Hindlimb muscle (tissue), 1 donor: Measurements from ENCODE around the gene SOBP. TPM values are rescaled to one million over a fixed set of nuclear protein-coding genes. Genes with fewer than 3 reads are reported as not detected.

Source experiments
- DNase-seq: peaks from one replicate; pipeline ENCODE4 v3.0.0-alpha.2; 2013
- polyA plus RNA-seq: library from polyadenylated mRNA; unstranded; fragments of 120-200 nt; gene quantifications from one replicate; pipeline ENCODE4 v1.2.1, GENCODE V29; 2013; ENCODE audit not compliant: insufficient read length

The SOBP gene
- polyA plus RNA-seq, 1 donor: 16.1 TPM

DNA sequence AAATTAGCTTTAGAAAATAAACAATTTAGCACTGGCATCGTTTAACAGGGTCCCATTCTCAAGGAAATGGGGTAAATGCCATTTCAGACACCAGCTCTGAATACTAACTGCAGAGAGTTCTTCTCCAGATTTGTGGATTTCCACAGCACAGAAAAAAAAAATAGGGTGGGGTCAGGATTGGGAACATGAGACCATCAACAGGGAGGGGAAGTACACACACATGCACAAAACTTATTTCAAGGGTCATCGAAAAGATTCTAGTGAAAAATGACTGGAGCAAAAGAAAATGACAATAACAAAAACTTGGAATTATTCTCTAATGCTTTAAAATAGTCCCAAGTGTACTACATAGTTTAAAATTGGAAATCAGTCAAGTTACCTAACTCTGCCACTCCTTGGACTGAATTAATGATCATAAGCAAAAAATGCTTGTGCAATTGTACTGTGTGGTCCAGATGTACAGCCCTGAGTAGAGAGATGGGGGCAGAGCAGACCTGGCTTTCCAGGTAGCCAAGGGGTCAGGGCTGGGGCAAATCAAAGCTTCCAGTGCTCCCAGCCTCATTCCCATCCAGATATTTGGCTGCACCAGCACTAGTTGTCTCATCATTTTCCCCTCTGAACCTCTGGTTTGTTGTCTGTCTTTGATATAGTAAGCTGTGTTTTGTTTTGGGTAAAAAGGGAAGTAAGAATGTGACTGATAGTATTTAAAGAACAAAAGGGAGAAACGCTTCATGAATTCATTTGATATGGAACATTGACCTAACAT is 152.4 kb downstream of the SOBP start:
- DNase-seq: no peak

DNA sequence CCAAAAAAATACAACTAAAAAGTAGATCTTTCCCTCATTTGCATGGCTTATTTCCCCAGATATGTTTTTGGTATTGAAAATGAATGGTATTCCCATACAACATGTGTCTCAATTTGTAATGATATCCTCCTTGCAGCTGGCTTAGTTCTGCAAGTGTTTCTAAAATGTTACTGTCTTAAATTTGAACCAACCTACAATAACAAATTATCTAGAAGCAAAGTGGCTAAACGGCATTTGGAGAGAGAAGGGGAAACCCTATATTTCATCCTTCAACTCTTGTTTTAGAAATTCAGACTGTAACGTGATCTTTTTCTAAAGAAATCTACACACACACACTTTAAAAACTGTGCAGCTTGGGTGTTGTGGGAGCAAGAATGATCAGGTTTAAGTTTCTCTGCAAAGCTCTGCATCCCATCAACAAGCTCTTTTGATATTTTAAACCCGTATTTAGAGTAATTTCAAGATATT is 153.0 kb downstream of the SOBP start:
- no peak for DNase-seq

DNA sequence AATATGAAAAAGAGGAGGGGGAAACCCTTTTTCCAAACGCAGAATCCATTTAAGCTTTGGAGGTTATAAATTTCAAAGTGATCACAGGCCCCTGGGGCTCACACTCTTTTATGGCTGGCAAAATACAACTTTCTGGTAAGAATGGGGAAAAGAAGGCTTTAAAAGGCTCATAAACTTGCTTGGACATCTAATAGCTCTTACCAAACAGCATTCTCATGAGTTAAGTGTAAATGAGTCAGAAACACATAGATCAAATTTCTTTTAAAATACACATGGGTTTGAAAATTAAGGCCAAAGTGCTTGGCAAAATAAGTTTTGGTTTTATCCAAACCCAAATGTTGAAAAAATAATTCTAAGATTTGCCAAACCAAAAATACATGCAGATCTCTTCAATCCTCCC is 154.6 kb downstream of the SOBP start:
- DNase-seq: no peak

DNA sequence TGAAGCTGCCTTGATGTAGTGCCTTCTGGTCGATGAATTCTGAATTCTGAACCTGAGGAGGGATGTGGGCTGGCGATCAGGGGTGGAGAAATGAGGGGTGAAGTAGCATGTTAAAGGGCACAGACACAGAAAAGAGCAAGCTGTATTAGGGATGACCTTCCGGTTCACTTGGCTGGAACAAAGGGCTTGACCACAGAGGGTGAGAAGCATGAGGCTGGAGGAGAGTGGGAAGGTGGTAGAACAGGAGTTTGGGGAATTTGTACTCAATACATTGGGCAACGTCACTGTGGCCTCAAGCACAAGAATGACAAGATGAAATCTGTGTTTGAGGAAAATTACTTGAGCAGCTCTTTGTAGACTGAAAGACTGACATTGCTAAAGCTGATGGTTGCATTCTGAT is 155.8 kb downstream of the SOBP start:
- DNase-seq: no peak

DNA sequence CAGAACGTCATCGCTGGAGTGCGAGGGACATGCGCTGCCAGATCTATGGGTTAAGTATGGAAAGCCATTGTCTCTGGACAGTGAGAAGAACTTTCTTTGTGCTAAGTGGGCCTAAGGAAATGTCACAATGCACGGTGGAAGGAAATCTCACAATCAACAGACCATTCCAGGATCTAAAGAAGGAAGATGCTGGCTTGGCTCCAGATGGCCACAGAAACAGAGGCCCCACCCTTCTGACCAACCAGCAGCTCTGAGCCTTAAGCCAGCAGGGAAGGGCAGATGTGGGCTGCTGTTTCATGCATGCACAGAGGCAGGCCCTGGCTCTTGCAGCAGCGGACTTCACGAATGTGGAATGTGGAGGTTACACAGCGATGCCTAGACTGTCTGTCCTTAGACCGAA is 156.3 kb downstream of the SOBP start:
- DNase-seq: no peak

DNA sequence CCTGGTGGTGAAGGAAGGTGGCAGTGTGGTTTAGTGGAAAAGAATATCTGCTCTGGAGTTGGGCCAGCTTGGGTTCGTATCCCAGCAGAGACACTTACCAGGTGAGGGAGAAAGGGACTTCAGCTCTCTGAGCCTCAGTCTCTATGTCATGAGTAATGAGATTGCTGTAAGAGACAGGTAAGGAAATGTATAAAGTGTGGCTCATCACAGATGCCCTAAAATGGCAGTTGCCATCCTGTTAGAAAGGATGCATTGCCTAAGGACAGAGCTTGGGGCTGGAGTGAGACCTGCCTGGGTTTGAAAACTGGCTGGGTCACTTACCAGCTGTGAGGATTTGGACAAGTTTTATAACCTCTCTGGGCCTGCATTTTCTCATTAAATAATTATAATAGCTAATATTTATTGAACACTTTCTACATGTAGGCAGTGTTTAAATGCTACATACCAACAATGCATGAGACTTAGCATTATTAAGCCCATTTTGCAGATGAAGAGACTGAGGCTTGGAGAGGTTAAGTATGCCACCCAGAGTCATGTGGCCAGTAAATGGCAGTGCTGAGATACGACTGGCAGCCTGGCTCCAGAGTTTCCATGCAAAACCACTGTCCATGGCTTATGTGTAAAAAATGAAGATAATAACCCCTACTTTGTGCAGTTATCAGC is 157.0 kb downstream of the SOBP start:
- no peak for DNase-seq

DNA sequence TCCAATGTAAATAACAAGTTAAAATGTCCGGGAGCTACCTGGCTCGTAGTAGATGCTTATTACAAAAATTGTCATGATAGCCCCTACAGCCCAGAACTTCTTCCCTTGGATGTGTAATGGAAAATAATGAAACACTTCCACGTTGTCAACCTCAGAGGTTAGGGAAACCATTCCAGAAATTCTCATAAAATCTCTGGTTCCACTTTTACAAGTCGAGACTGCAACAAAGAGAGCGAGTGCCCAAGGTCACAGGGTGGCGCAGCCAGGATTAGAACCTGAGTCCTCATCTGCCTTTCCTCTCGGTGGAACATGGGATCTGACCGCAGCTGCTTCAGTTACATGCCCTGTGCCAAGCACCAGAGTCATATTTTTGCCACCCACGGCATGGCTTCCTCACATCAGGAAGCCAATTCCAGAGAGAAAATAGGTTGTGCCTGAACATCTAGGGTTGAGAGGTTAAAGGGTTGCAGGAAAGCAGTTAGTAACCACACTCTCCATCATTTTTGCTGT is 157.6 kb downstream of the SOBP start:
- no peak for DNase-seq

DNA sequence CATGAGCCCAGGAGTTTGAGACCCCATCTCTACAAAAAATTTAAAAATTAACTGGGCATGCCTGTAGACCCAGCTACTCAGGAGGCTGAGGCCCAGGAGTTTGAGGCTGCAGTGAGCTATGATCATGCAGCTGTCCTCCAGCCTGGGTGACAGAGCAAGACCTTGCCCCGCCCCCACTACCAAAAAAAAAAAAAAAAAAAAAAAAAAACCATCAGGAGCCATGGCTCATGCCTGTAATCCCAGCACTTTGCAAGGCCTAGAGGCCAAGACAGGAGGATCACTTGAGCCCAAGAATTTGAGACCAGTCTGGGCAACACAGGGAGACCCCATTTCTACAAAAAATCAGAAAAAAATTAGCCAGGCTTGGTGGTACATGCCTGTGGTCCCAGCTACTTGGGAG is 159.1 kb downstream of the SOBP start:
- no peak for DNase-seq

DNA sequence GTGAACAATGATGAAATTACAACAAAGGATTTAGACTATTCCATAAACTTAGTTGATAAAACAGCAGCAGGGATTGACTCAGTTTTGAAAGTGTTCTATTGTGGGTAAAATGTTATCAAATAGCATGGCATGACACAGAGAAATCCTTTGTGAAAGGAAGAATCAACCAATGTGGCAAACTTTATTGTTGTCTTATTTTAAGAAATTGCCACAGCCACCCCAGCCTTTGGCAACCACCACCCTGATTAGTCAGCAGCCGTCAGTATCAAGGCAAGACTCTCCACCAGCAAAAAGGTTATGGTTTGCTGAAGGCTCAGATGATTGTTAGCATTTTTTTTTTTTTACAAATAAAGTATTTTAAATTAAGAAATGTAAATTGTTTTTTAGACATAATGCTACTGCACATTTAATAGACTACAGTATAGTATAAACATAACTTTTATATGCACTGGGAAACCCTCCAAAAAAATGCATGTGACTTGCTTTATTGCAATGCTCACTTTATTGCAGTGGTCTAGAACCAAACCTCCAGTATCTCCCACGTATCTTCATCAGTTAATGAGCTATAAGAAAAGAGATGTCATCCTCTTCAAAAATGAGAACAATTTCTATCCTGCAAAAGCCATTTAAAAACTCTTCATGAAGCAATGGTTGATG is 162.7 kb downstream of the SOBP start:
- no peak for DNase-seq

DNA sequence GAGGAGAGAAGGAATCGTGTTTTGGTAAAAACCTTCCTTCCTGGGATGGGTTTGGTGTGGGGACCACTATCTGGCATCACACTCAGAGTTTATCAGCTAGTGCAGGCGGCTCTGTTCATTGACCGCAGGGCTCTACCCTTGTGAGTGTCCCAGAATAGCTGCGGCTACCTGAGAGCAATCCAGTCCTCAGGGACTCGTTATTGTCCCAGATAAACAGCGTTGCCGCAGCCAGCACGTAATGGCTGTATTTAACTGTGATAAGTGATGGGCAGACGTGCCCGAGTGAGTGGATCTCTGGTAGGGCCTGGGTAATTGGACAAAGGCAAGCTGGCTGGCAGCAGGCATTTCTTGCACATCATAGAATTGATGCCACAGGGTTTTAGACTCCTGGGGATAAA is 163.3 kb downstream of the SOBP start:
- no peak for DNase-seq

DNA sequence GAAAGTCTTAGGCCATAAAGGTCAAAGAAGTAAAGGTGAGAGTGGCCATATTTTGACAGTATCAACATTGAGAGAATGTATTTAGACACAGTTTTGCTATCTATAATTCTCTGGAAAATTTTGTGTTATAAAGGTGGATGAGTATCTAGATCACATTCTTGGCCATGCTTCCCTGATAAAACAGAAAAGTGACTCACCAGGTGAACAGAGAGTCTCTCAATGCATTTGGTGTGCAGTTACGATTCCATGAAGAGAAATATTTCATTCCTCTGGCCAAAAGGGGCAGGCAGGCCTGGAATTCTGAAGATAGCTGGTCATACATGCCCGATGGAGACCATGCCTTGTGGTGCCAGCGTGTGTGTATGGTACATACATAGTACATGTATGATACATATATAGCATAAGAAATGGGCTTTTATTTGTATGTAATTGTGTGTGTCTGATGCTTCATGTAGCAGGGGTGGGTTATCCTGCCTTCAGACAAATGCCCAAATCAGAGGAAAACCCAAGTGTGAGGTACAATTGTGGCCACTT is 164.0 kb downstream of the SOBP start:
- DNase-seq: no peak

DNA sequence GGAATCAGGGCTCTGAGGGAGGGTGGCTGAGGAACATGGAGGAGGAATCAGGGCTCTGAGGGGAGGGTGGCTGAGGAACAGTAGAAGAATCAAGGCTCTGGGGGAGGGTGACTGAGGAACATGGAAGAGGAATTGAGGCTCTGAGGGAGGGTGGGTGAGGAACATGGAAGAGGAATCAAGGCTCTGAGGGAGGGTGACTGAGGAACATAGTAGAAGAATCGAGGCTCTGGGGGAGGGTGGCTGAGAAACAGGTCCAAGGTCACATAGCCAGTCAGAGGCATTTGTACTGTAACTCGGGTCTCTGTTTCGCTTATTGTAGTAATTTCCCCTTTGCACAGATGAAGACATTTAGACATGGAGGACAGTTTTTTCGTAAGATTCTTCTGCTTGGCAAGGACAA is 164.8 kb downstream of the SOBP start:
- DNase-seq: no peak

DNA sequence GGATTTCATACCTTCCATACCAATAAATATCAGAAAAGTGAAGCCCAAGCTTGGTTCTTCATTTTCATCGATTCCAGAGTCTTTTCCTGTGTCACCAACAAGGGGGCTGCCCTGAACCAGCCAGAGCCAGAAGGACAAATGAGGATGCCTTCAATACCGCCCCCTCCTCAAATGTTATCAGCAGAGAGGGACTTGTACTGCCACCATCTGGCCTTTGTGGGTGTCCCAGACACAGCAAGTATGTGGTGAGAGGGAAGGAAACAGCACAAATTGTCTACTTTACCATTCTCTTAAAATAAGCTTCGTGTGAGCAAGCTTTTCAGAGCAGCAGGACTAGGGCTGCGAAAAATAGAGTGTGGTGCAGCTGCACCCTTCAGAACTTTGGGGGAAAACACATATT is 165.3 kb downstream of the SOBP start:
- no peak for DNase-seq

DNA sequence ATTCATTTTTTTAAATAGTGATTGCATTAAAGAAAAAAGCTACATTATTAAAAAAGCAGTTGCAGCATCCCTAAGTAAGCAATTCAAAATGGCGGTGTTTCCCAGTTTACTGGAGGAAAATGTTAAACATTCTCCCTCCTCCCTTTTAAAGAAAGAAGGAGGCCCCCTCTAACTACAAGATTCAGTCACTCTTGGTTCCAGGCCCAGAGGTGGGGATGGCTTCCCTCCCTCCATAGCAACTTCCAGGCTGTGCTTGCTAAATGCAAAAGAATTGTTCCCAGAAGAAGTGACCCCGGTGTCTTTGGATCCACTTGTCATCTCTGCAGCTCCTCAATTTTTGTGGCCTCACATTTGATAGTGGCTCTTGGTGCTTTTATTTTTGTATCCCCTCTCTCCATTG is 165.9 kb downstream of the SOBP start:
- DNase-seq: peak; percentile 82

DNA sequence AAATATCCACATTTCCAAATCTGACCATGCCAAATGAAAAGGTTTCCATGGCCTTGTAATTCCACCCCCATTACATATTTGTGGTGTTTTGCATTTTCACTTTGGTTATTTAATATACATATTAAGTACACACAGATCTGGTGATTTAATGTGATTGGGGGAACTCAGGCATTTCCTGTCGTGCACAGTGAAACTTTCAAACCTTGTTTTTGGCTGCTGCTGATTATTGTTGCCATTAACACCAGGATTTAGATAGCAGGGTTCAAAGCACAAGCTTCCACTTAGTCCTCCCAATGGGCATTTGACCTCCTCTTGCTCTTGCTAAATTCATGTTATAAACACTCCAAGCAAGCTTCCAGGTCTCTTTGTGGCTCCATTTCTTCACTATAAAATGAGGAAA is 166.5 kb downstream of the SOBP start:
- DNase-seq: no peak

DNA sequence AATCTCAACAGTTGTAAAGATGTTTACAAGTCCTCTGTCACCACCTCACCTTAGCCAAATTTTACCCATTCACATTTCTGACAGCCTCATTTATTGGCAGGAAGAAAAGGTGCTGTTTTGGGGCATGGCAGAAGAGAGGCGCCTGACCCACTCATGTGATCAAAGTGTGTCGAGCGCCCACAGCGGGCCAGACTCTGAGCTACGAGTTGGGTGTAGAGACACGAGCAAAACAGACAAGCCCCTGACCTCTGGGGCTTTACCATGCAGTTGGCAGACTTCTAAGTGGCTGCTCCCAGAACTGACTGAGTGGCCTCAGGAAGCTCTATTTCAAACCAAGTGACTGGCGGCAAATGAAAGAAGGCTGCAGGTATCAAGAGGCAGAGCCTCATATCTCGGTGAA is 167.0 kb downstream of the SOBP start:
- no peak for DNase-seq

DNA sequence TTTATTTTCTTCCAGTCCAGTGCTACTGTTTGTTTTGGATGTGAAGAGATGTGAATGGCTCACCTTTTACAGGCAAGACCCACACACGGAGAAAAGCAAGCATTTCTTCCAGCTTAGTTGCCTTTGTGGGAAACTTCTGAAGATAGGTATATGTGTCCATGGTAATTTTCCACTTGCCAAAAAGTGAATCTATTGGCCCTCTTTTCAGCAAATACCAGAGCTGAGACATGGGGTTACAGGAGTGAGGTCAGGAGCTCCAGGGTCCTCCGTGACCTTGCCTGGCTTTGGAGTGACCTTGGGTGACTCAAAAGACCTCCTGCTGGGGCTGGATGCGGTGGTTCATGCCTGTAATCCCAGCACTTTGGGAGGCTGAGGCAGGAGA is 167.4 kb downstream of the SOBP start:
- no peak for DNase-seq

DNA sequence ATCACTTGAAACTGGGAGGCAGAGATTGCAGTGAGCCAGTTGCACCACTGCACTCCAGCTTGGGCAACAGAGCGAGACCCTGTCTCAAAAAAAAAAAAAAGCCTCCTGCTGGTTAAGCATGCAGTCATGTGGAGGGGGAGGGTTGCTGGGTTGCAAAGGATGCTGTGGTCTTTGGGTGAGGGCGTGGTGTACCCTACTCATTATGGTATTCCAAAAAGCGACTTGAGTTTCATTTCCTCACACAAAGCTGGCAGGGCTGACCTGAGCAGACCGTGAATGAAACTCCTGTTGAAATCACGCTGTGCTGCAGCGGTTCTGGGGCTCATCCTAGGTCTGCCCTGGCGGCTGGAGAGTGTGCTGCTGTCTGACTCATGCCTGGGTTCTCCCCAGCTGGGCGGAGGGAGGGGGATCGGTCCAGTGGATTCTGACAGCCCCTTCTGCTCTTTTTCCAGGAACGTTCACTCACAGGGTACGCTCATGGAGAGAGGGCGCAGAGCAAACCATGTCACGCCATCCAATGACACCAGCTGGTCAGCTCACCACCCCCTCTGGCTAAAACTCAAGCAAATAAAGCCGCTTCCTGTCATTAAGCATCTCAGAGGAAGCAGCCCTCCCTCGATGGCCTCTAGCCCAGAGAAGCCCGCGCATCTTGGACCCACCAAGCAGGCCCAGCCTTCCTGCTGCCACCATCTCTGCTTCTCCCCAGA is 168.0 kb downstream of the SOBP start:
- peak; percentile 74 for DNase-seq

DNA sequence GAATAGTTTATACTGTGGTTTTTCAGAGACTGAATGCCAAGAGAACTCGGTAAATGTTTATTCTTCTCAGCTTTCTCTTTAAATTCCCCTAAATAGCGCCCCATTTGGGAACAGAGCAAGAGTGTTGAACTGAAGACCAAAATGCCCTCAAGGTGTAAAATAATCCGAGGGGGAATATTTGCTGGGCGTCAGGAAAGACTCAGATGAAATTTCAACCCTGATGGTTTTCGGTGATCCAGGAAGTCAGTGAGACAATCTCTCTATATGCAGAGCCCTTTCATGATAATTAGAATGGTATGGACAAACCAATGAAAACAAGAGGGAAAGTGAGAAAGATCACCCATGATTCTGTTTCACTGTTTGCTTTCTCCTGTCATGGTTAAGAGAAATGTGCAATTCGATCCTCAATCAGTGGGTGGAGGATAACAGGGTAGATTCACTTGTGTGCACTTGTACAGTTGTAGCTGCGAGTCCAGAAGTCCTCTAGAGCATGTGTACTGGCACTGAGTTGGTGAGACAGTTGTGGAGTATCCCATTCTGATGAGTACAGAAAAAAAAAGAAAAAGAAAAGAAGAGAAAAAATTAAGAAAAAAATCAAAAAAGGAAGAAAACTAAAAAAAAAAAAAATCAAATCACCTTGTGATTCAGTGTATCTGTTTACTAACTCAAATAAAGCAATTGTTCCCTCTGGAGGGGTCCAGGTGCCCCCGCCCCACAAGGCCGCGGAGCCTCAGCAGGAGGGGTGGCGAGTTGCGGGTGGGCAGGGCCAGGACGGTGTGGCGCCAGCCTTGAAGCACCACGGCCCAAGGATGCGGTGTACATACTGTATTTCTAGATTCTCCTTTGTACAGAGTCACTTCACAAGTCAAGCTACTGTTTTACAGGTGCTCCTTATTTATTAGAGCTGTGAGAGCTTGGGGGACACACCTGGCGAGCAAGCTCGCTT is 169.3 kb downstream of the SOBP start:
- DNase-seq: no peak

DNA sequence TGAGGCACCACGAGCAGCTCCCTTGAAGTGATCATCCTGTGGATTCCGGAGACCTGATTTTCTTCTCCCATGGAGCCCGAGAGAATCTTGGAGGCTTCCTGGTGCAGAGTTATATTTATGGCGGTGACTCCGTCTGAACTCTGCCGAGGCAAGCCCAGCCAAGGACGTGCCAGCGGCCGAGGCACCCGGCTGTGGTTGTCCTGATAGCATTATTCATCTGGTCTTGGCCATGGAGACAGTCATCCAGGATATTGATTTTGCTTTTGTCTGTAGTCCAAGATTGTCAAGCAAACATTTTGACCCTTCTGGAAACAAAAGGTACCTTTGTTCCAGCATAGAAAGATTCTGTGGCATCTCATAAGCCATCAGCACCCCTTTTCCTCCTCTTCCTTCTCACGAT is 170.9 kb downstream of the SOBP start:
- DNase-seq: no peak

DNA sequence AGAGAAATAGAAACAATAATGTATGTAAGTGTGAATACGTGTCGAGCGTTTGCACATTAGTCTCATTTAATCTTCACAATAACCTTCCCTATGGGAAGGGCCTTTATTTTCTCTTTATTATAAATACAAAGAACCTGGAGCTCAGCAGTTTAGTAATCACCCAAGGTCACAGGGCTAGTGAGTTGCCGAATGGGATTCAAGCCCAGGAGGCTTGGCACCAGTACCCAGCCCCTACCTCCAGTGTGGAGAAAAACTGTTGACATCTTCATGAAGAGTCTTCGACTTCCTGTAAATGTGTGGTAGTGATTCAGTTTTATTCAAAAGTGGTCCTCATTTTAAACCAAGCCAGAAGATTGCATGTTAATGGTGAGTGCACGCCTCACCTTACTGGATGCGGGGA is 171.4 kb downstream of the SOBP start:
- no peak for DNase-seq

DNA sequence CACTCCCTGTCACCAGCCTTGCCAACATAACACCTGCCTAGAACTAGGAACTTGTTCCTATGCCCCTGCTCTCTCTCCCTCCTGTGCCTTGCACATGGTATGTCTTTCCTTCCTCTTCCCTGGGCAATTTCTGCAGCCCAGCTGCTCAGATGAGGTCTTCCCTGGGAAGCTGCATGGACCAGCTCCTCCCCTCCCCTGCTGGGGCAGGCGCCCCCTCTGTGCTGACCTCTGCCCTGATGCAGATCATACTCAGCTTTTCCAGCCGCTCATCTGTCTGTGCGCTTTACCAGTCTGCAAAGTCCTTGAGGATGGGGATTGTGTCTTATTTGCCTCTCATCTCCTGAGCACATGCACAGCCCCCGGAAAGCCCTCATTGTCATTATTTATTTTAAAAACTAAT is 172.4 kb downstream of the SOBP start:
- DNase-seq: no peak
